ENCODE data around the gene AMOTL1. TPM values are rescaled to one million over a fixed set of nuclear protein-coding genes. Genes with fewer than 3 reads are reported as not detected.

Gene AMOTL1
- polyA plus RNA-seq, 6 donors from 2014 or later = 0.07 to 0.15 TPM; not detected in 4

GRCh38 chr11:94768602-94769541 lies 716 bp downstream of the AMOTL1 start:
- H3K36me3 Mint-ChIP-seq = no peaks in the 10 kb centered on the region
- peaks cover 0 to 6% (median 0%) of the 10 kb centered on the region in 7 donors for H3K9me3 Mint-ChIP-seq
- ATAC-seq (ENCODE audit: low read depth in 2 of 2) (peak; percentile 15 to 37), DNase-seq (peak; percentile 6)
- H3K27ac Mint-ChIP-seq = peak overlapping the region in 2 of 6 donors; percentile 18 to 74
- peaks cover 12 to 18% (median 18%) of the 10 kb centered on the region in 3 donors for H3K4me1 Mint-ChIP-seq
- peaks cover 21 to 33% (median 28%) of the 10 kb centered on the region in 3 donors for H3K27me3 Mint-ChIP-seq
- H3K4me3 Mint-ChIP-seq = peak overlapping the region in 5 of 8 donors; percentile 78 to 91 (median 88)

DNA sequence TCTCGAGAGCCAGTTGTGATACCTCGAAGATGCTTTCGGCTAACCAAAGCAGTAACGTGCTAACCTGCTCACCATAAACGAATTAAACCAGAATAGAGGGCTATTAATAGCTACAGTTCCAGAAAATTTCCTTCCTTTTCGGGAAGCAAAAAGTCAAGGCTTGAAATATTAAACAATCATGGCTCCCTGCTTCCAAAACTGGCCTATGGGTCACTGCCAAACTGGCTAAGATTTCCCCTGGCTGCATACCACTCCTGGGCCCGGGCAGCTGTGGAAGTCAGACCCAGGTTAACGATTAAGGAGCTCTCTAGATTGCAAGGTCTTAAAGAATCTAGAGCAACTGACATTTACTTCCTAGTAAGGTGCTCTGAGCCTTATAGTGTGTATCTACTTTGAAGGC lies 1.7 kb downstream of the AMOTL1 start:
- Mint-ChIP-seq H3K36me3 (no peaks in the 10 kb centered on the region), H3K9me3 (peaks cover 0 to 6% (median 0%) of the 10 kb centered on the region in 7 donors), H3K27ac (peak overlapping the region in 1 of 6 donors; percentile 74)

DNA sequence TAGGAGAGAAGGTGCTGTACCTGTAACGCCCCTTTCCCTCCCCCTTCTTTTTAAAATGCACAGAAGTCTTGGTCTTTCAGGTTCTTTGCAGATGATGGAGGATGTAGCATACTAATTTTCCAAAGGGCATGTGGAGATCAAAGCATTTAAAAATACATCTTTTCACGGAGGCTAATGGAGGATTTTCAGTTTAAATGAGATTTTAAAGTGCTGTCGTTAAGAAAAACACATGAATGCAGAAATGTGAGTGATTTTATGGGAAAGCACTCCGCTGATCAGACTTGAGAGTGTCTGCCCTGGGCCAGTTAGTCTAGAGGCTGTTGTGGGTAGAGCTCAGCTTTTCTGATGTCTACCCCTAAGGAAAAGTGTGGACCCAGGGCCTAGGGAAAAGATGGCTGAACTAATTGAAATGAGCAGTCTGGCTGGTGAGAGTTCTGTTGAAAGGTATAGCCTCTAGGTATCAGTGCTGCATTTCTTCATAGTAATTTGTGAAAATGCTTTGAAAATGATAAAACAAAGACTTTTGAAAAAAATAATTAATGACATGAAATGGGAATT lies 2.5 kb downstream of the AMOTL1 start:
- H3K27ac Mint-ChIP-seq = no peak overlapping the region
- peaks cover 12 to 18% (median 18%) of the 10 kb centered on the region in 3 donors for H3K4me1 Mint-ChIP-seq
- peaks cover 0 to 6% (median 0%) of the 10 kb centered on the region in 7 donors for H3K9me3 Mint-ChIP-seq
- peaks cover 21 to 36% (median 28%) of the 10 kb centered on the region in 3 donors for H3K27me3 Mint-ChIP-seq
- no peaks in the 10 kb centered on the region for H3K36me3 Mint-ChIP-seq
- DNase-seq (no peak), ATAC-seq (ENCODE audit: low read depth in 2 of 2) (no peak)
- H3K4me3 Mint-ChIP-seq = peak overlapping the region in 3 of 8 donors; percentile 0 to 78 (median 10)

More for the DNA sequence above, 1.7 kb downstream of the AMOTL1 start:
- Mint-ChIP-seq H3K27me3 (peaks cover 21 to 36% (median 28%) of the 10 kb centered on the region in 3 donors), H3K4me3 (peak overlapping the region in 4 of 8 donors; percentile 59 to 88 (median 82)), H3K4me1 (peaks cover 12 to 18% (median 18%) of the 10 kb centered on the region in 3 donors)
- no peak for DNase-seq
- ATAC-seq (ENCODE audit: low read depth in 2 of 2) = no peak

- Mint-ChIP-seq H3K36me3 (no peaks in the 10 kb centered on the region), H3K27ac (no peak overlapping the region), H3K4me1 (peaks cover 12 to 22% (median 18%) of the 10 kb centered on the region in 3 donors), H3K4me3 (peak overlapping the region in 1 of 8 donors; percentile 14), H3K9me3 (peaks cover 0 to 6% (median 0%) of the 10 kb centered on the region in 7 donors), H3K27me3 (peaks cover 21 to 41% (median 28%) of the 10 kb centered on the region in 3 donors)
- ATAC-seq (ENCODE audit: low read depth in 2 of 2) = no peak
- no peak for DNase-seq
Measured at GRCh38 chr11:94771390-94771789, 3.2 kb downstream of the AMOTL1 start.

DNA sequence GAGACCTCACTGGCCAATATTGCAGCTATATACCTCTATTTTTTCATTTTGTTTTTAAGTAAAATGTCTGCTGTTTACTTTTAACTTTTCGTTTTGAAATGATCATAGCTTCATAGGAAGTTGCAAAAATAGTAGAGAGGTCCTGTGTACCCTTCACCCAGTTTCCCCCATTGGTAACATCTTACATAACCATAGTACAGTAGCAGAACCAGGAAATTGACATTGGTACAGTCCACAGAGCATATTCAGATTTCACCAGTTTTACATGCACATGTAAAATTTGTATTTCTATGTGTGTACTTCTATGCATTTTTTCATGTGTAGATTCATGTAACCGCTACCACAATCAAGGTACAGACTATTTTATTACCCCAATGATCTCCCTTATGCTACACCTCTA lies 3.8 kb downstream of the AMOTL1 start:
- no peak for ATAC-seq (ENCODE audit: low read depth in 2 of 2)
- Mint-ChIP-seq H3K4me3 (no peak overlapping the region), H3K4me1 (peaks cover 12 to 28% (median 18%) of the 10 kb centered on the region in 3 donors), H3K27ac (no peak overlapping the region), H3K36me3 (no peaks in the 10 kb centered on the region), H3K27me3 (peaks cover 21 to 43% (median 28%) of the 10 kb centered on the region in 3 donors), H3K9me3 (peaks cover 0 to 6% (median 0%) of the 10 kb centered on the region in 7 donors)
- DNase-seq = no peak

- H3K36me3 Mint-ChIP-seq = no peaks in the 10 kb centered on the region
- H3K27ac Mint-ChIP-seq = no peak overlapping the region
- DNase-seq (no peak), ATAC-seq (ENCODE audit: low read depth in 2 of 2) (no peak)
- peaks cover 21 to 39% (median 28%) of the 10 kb centered on the region in 3 donors for H3K27me3 Mint-ChIP-seq
- H3K4me1 Mint-ChIP-seq = peaks cover 8 to 22% (median 12%) of the 10 kb centered on the region in 3 donors
- no peak overlapping the region for H3K4me3 Mint-ChIP-seq
- peaks cover 0 to 6% (median 0%) of the 10 kb centered on the region in 7 donors for H3K9me3 Mint-ChIP-seq
Measured at GRCh38 chr11:94773842-94774241, 5.7 kb downstream of the AMOTL1 start.

DNA sequence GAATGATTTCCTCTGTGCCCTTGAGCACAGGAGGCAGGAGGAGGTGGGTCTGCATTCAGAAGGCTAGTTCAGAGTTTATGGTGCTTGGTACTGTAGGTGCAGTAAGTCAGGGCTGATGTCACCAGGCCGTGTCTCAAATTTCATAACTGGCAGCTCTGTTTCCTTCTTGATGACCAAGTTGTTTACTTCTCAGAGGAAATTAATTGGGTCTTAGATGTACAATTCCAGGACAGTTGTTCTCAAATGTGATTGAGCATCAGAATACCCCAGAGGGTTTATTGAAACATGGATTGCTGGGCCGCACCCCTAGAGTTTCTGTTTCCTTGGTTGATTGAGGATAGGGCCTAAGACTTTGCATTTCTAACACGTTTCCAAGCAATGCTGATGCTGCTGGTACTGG lies 6.2 kb downstream of the AMOTL1 start:
- Mint-ChIP-seq H3K27ac (peak overlapping the region in 1 of 6 donors; percentile 3), H3K9me3 (peaks cover 0 to 6% (median 0%) of the 10 kb centered on the region in 7 donors), H3K27me3 (peaks cover 21 to 35% (median 26%) of the 10 kb centered on the region in 3 donors), H3K4me3 (no peak overlapping the region), H3K36me3 (no peaks in the 10 kb centered on the region), H3K4me1 (peaks cover 6 to 18% (median 7%) of the 10 kb centered on the region in 3 donors)
- ATAC-seq (ENCODE audit: low read depth in 2 of 2) (no peak), DNase-seq (no peak)

DNA sequence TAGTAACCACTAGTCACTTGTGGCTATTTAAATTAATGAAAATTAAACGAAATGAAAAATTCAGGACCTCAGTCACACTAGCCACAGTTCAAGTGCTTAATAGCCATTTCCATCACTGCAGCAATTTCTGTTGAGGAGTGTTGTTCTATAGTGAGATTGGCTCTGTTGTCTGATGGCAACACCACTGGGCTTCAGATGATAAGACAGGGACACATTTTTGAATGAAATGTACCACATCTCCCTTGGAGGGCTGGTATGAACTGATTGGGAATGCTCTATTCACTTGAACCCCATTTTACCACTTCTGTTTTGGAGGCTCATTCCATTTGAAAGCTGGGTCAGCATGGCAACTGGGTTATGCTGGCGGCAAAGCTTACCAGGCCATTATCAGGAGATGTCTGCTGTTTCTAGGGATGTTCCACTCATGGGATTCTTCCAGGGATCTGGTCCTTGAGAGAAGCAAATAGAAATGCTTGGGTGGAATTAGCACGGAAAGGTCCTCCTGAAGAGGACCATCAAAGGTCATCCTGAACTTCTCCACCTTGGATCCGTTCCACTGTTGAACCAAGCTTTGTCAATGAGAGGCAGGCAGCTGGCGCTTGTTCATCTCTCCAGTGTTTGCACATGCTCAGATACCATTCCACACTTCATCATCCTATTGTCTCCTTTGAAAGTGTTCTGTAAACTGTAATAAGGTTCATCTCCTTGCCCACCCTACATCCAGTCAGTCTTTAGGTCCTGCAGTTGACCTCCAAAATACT lies 7.6 kb downstream of the AMOTL1 start:
- Mint-ChIP-seq H3K27ac (no peak overlapping the region), H3K36me3 (no peaks in the 10 kb centered on the region), H3K4me1 (peaks cover 6 to 15% (median 8%) of the 10 kb centered on the region in 3 donors), H3K27me3 (peaks cover 12 to 27% (median 14%) of the 10 kb centered on the region in 3 donors), H3K4me3 (no peak overlapping the region), H3K9me3 (peaks cover 0 to 6% (median 0%) of the 10 kb centered on the region in 7 donors)
- DNase-seq (no peak), ATAC-seq (ENCODE audit: low read depth in 2 of 2) (no peak)

DNA sequence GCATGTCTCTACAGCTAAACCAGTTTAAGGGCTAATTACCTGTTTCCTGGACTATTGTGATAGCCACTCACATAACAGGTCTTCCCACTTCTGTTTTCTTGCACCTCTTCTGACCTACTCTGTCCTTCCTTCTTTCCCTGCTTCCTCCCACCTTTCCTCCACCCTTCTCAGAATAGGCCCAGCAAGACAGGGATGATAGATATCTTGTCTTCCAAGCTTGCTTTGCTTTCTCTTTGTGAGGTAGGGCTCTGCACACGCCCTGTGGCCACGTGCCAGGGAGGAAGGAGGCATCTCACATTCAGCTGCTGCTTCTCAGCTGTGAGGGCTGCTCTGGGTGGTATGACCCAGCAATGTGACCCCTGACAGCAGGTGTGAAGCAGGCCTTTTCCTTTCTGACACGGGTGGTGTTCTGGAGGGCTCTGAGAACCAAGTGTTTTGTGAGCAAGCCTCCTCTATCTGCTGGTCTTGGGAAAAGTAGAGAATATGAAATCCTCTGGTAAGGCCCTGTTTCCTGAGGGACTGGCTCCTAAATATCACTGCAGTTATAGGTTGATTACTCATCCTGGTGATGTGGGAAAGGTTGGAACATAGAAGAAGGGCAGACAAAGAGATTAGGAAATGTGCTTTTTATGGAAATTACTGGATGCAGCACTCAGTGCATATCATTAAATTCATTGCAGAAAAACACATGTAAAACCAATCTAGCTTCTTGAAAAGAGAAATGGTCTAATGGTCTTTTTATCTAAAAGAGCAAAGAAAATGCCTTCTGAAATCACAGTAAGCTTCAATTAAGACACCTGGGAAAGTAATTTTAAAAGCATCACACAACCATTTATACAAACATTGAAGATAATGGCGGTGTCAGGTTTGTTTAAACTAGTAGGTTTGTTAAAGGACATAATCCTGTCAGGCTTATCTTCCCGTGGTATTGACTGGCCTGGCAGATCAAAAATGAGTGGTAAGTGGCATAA lies 8.5 kb downstream of the AMOTL1 start:
- Mint-ChIP-seq H3K4me1 (peaks cover 9 to 20% (median 12%) of the 10 kb centered on the region in 3 donors), H3K27me3 (peaks cover 6 to 21% (median 9%) of the 10 kb centered on the region in 3 donors), H3K36me3 (no peaks in the 10 kb centered on the region), H3K9me3 (peaks cover 0 to 6% (median 0%) of the 10 kb centered on the region in 7 donors), H3K4me3 (no peak overlapping the region), H3K27ac (peak overlapping the region in 1 of 6 donors; percentile 93)
- ATAC-seq (ENCODE audit: low read depth in 2 of 2) (no peak), DNase-seq (no peak)

GRCh38 chr11:94780432-94780831 lies 12.3 kb downstream of the AMOTL1 start:
- DNase-seq = no peak
- Mint-ChIP-seq H3K4me1 (peaks cover 9 to 20% (median 12%) of the 10 kb centered on the region in 3 donors), H3K4me3 (peak overlapping the region in 7 of 8 donors; percentile 3 to 78 (median 63)), H3K27ac (peak overlapping the region in 4 of 6 donors; percentile 53 to 92 (median 74)), H3K9me3 (no peaks in the 10 kb centered on the region), H3K27me3 (peaks cover 0 to 7% (median 0%) of the 10 kb centered on the region in 3 donors), H3K36me3 (no peaks in the 10 kb centered on the region)
- peak in 1 of 2 donors; percentile 52 for ATAC-seq (ENCODE audit: low read depth in 2 of 2)

- Mint-ChIP-seq H3K36me3 (no peaks in the 10 kb centered on the region), H3K27me3 (no peaks in the 10 kb centered on the region), H3K4me1 (peaks cover 9 to 12% (median 12%) of the 10 kb centered on the region in 3 donors), H3K27ac (no peak overlapping the region), H3K4me3 (no peak overlapping the region), H3K9me3 (no peaks in the 10 kb centered on the region)
- no peak for ATAC-seq (ENCODE audit: low read depth in 2 of 2)
- DNase-seq = no peak
Measured at GRCh38 chr11:94781837-94782236, 13.7 kb downstream of the AMOTL1 start.

GRCh38 chr11:94782446-94782845 lies 14.3 kb downstream of the AMOTL1 start:
- H3K9me3 Mint-ChIP-seq = no peaks in the 10 kb centered on the region
- H3K36me3 Mint-ChIP-seq = no peaks in the 10 kb centered on the region
- H3K27ac Mint-ChIP-seq = no peak overlapping the region
- no peak overlapping the region for H3K4me3 Mint-ChIP-seq
- H3K27me3 Mint-ChIP-seq = no peaks in the 10 kb centered on the region
- DNase-seq = no peak
- H3K4me1 Mint-ChIP-seq = peaks cover 9 to 12% (median 11%) of the 10 kb centered on the region in 3 donors
- no peak for ATAC-seq (ENCODE audit: low read depth in 2 of 2)

Data from naive B cell (primary cell).